Loucy (cell line): ENCODE measurements around the gene HS3ST2.

Experiments used
- H2AFZ ChIP-seq: fragments of 200-600 bp; sonication (generic); 2 replicates; pipeline ENCODE4 v1.6.0; 2016; ENCODE audit warnings: antibody characterized with exemption, mild to moderate bottlenecking, low read length, moderate library complexity
- H3F3A ChIP-seq: fragments of 200-600 bp; 2 replicates; pipeline ENCODE4 v1.6.0; 2016; ENCODE audit warnings: antibody characterized with exemption, low read depth, mild to moderate bottlenecking
- H3K27me3 ChIP-seq: fragments of 200-600 bp; sonication (generic); 2 replicates; pipeline ENCODE4 v1.6.1; 2014; ENCODE audit warnings: low read length, mild to moderate bottlenecking; ENCODE audit not compliant: insufficient read depth, poor library complexity, severe bottlenecking
- H3K36me3 ChIP-seq: fragments of 200-600 bp; sonication (generic); 2 replicates; pipeline ENCODE4 v1.6.1; 2016; ENCODE audit warnings: low read length; ENCODE audit not compliant: insufficient read depth
- H3K4me1 ChIP-seq: fragments of 200-600 bp; sonication (generic); 2 replicates; pipeline ENCODE4 v1.5.1; 2014; ENCODE audit warnings: low read length, mild to moderate bottlenecking; ENCODE audit not compliant: insufficient read depth, poor library complexity, severe bottlenecking
- H3K4me2 ChIP-seq: fragments of 200-600 bp; sonication (generic); 2 replicates; pipeline ENCODE4 v1.6.0; 2014; ENCODE audit warnings: antibody characterized with exemption, low read length, low read depth, mild to moderate bottlenecking; ENCODE audit not compliant: poor library complexity, severe bottlenecking
- H3K4me3 ChIP-seq: fragments of 200-600 bp; sonication (generic); 2 replicates; pipeline ENCODE4 v1.5.1; 2014; ENCODE audit warnings: low read length, mild to moderate bottlenecking, mixed read lengths; ENCODE audit not compliant: poor library complexity, severe bottlenecking
- H3K79me2 ChIP-seq: fragments of 200-600 bp; sonication (generic); 2 replicates; pipeline ENCODE4 v1.6.1; 2014; ENCODE audit warnings: low read length; ENCODE audit not compliant: insufficient read depth
- H3K9ac ChIP-seq: fragments of 200-600 bp; sonication (generic); 2 replicates; pipeline ENCODE4 v1.6.0; 2014; ENCODE audit warnings: mild to moderate bottlenecking, low read depth, low read length, moderate library complexity; ENCODE audit not compliant: poor library complexity, severe bottlenecking
- H3K9me2 ChIP-seq: fragments of 200-600 bp; sonication (generic); replicated peaks from 2 replicates; pipeline ENCODE4 v1.6.1; 2016; ENCODE audit warnings: low read depth, low read length, mixed read lengths
- H3K9me3 ChIP-seq: fragments of 200-600 bp; sonication (generic); 2 replicates; pipeline ENCODE4 v1.6.1; 2014; ENCODE audit warnings: mild to moderate bottlenecking, antibody characterized with exemption, low read length, low read depth; ENCODE audit not compliant: insufficient read depth
- H4K20me1 ChIP-seq: fragments of 200-600 bp; sonication (generic); 2 replicates; pipeline ENCODE4 v1.6.0; 2014; ENCODE audit warnings: antibody characterized with exemption, low read length, mild to moderate bottlenecking; ENCODE audit not compliant: insufficient read depth, poor library complexity, severe bottlenecking
- EZH2phosphoT487 ChIP-seq: fragments of 200-600 bp; IDR thresholded peaks from 2 replicates; pipeline ENCODE4 v1.6.1; 2018; ENCODE audit warnings: antibody characterized with exemption, mild to moderate bottlenecking, moderate library complexity, borderline replicate concordance
- TF ChIP-seq, protein P1 (sequence below): fragments of 200-600 bp; sonication (generic); conservative IDR thresholded peaks from 2 replicates; pipeline ENCODE4 v1.5.1; 2014; ENCODE audit warnings: mild to moderate bottlenecking, antibody characterized with exemption, low read length

The HS3ST2 gene

DNA sequence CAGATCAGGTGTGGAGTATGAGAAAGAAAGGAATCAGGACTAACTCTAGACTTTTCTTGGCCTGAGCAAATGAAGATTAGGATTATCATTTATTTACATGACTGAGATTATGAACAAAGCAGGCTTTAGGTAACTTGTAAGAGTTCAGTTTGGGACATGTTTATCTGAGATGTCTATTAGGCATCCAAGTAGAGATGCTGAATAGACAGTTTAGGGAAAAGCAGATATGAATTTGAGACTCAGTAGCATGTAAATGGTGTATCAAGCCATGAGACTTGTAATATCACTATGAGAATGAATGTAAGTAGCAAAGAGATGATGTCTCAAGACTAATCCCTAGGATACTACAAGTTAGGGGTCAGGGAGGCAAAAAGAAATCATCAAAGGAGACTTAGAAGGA is 8.6 kb upstream of the HS3ST2 start:
- Histone ChIP-seq H3K4me1 (no peaks in the 10 kb centered on the region), H3K9me3 (no peaks in the 10 kb centered on the region), H3K36me3 (no peaks in the 10 kb centered on the region), H3K9me2 (no peaks in the 10 kb centered on the region), H3K4me3 (no peak overlapping the region), H3K27me3 (no peaks in the 10 kb centered on the region), H4K20me1 (no peaks in the 10 kb centered on the region), H3F3A (no peaks in the 10 kb centered on the region), H3K9ac (no peak overlapping the region), H3K4me2 (no peak overlapping the region), H2AFZ (no peak overlapping the region), H3K79me2 (no peaks in the 10 kb centered on the region)
- TF ChIP-seq EZH2phosphoT487, result no peak
- TF ChIP-seq, protein P1, sequence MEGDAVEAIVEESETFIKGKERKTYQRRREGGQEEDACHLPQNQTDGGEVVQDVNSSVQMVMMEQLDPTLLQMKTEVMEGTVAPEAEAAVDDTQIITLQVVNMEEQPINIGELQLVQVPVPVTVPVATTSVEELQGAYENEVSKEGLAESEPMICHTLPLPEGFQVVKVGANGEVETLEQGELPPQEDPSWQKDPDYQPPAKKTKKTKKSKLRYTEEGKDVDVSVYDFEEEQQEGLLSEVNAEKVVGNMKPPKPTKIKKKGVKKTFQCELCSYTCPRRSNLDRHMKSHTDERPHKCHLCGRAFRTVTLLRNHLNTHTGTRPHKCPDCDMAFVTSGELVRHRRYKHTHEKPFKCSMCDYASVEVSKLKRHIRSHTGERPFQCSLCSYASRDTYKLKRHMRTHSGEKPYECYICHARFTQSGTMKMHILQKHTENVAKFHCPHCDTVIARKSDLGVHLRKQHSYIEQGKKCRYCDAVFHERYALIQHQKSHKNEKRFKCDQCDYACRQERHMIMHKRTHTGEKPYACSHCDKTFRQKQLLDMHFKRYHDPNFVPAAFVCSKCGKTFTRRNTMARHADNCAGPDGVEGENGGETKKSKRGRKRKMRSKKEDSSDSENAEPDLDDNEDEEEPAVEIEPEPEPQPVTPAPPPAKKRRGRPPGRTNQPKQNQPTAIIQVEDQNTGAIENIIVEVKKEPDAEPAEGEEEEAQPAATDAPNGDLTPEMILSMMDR, result no peak

GRCh38 chr16:22806811-22807210 is 7.2 kb upstream of the HS3ST2 start:
- no peaks in the 10 kb centered on the region for H3K9me3 ChIP-seq
- H3K79me2 ChIP-seq, result no peaks in the 10 kb centered on the region

GRCh38 chr16:22810226-22810625 is 3.7 kb upstream of the HS3ST2 start:
- no peaks in the 10 kb centered on the region for H3F3A ChIP-seq
- no peak overlapping the region for H3K4me3 ChIP-seq
- no peaks in the 10 kb centered on the region for H3K9me2 ChIP-seq
- no peaks in the 10 kb centered on the region for H3K79me2 ChIP-seq
- no peaks in the 10 kb centered on the region for H3K27me3 ChIP-seq
- H2AFZ ChIP-seq, result no peak overlapping the region
- no peaks in the 10 kb centered on the region for H3K36me3 ChIP-seq
- no peaks in the 10 kb centered on the region for H3K9me3 ChIP-seq
- H4K20me1 ChIP-seq, result no peaks in the 10 kb centered on the region
- no peak overlapping the region for H3K4me2 ChIP-seq
- H3K9ac ChIP-seq, result no peak overlapping the region
- TF ChIP-seq EZH2phosphoT487, result no peak
- TF ChIP-seq, protein P1, result no peak
- no peaks in the 10 kb centered on the region for H3K4me1 ChIP-seq

More at GRCh38 chr16:22806811-22807210, 7.2 kb upstream of the HS3ST2 start:
- no peaks in the 10 kb centered on the region for H4K20me1 ChIP-seq
- no peaks in the 10 kb centered on the region for H3K9me2 ChIP-seq
- TF ChIP-seq, protein P1, result no peak
- TF ChIP-seq EZH2phosphoT487, result no peak
- H3K36me3 ChIP-seq, result no peaks in the 10 kb centered on the region
- H3K4me3 ChIP-seq, result no peak overlapping the region
- no peaks in the 10 kb centered on the region for H3K4me1 ChIP-seq
- no peak overlapping the region for H3K4me2 ChIP-seq
- no peak overlapping the region for H2AFZ ChIP-seq
- no peaks in the 10 kb centered on the region for H3K27me3 ChIP-seq
- no peaks in the 10 kb centered on the region for H3F3A ChIP-seq
- no peak overlapping the region for H3K9ac ChIP-seq
